Thyroid gland (tissue), 4 donors: ENCODE measurements around the gene RBM25.

Experiments used
- POLR2A ChIP-seq, 2 donors: fragments of 450-650 bp; IDR thresholded peaks; one replicate each; pipeline ENCODE4 v1.6.1; 2017; ENCODE audit warnings: antibody characterized with exemption in 2 of 2, mild to moderate bottlenecking in 2 of 2, moderate library complexity in 1 of 2
- TF ChIP-seq, protein P1 (sequence below), 6 experiments: fragments of 200-600 bp in 3 of 6; fragments of 450-650 bp in 3 of 6; sonication (generic) in 3 of 6; IDR thresholded peaks; one replicate each; pipeline ENCODE4 v1.5.1; 2016 to 2019; ENCODE audit warnings: antibody characterized with exemption in 6 of 6, mild to moderate bottlenecking in 2 of 6, inconsistent platforms in 1 of 6, moderate library complexity in 1 of 6

DNA sequence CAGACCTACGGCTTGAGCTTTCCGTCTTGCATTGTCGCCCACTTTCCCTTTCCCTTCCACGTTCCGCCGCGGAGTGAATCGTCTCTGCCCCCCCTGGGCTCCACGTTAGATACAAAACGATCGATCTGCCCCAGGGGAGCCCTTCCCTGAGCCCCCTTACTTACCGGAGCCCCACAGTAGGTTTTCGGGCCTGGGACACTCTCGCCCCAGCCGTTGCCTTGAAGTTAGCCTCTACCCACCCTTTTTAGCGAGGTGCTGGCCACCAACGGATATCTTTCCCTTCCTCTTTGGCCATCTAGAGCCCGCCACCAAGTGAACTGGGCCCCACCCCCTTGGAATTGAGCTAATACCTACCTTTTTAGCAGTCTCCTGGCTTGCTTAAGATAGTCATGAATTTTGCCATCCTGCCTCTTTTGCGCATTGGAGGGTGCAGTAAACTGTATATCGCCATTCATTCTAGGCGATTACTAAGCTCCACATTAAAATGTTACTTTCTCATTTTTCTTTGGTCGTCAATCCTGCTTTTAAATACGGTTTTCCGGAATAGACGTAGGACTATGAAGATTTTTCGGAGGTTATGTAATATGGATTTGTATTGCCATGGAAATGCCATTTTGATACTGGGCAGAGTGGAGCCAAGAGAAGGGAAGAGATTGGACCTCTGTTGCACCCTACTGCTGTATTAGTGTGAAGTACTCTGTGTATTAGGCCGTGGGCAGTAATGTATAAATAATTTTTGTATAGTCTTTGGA lies 764 bp downstream of the RBM25 start:
- TF ChIP-seq, protein P1, sequence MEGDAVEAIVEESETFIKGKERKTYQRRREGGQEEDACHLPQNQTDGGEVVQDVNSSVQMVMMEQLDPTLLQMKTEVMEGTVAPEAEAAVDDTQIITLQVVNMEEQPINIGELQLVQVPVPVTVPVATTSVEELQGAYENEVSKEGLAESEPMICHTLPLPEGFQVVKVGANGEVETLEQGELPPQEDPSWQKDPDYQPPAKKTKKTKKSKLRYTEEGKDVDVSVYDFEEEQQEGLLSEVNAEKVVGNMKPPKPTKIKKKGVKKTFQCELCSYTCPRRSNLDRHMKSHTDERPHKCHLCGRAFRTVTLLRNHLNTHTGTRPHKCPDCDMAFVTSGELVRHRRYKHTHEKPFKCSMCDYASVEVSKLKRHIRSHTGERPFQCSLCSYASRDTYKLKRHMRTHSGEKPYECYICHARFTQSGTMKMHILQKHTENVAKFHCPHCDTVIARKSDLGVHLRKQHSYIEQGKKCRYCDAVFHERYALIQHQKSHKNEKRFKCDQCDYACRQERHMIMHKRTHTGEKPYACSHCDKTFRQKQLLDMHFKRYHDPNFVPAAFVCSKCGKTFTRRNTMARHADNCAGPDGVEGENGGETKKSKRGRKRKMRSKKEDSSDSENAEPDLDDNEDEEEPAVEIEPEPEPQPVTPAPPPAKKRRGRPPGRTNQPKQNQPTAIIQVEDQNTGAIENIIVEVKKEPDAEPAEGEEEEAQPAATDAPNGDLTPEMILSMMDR (IDR thresholded peaks at IDR 0.05): no peak
- no peak for TF ChIP-seq POLR2A (IDR thresholded peaks at IDR 0.05)
